DND-41 (cell line): Measurements from ENCODE around the gene ENTR1.

Experiments used
- ATAC-seq: fragments of 200-7000 bp; cut with Tn5 transposase; 3 replicates; pipeline ENCODE4 v1.9.1; 2021; ENCODE audit warnings: low read depth; ENCODE audit not compliant: insufficient read depth
- DNase-seq: peaks from one replicate; pipeline ENCODE4 v3.0.0-alpha.2; 2020
- H2AFZ ChIP-seq: 2 replicates; pipeline ENCODE4 v1.6.0; 2012; ENCODE audit warnings: low read depth, low read length
- H3K27ac ChIP-seq: 2 replicates; pipeline ENCODE4 v1.5.1; 2012; ENCODE audit warnings: low read length, inconsistent platforms
- H3K27me3 ChIP-seq: fragments of 200-600 bp; sonication (generic); 2 replicates; pipeline ENCODE4 v1.6.0; 2012; ENCODE audit warnings: low read length, mild to moderate bottlenecking, inconsistent platforms; ENCODE audit not compliant: insufficient read depth, poor library complexity
- H3K36me3 ChIP-seq: 2 replicates; pipeline ENCODE4 v1.5.1; 2012; ENCODE audit warnings: low read length, inconsistent platforms; ENCODE audit not compliant: insufficient read depth
- H3K4me1 ChIP-seq: 2 replicates; pipeline ENCODE4 v1.5.1; 2012; ENCODE audit warnings: mild to moderate bottlenecking, low read length; ENCODE audit not compliant: insufficient read depth
- H3K4me2 ChIP-seq: 2 replicates; pipeline ENCODE4 v1.6.0; 2012; ENCODE audit warnings: mild to moderate bottlenecking, moderate library complexity, low read length, inconsistent platforms; ENCODE audit not compliant: insufficient read depth
- H3K4me3 ChIP-seq, 2 experiments: fragments of 200-600 bp in 1 of 2; shearing (Covaris generic) in 1 of 2; 2 replicates each; pipeline ENCODE4 v1.5.1; 2012 to 2016; ENCODE audit warnings: inconsistent platforms in 2 of 2, low read length in 2 of 2, mild to moderate bottlenecking in 2 of 2, low read depth in 1 of 2, moderate library complexity in 1 of 2
- H3K79me2 ChIP-seq: 2 replicates; pipeline ENCODE4 v1.6.0; 2012; ENCODE audit warnings: low read length, inconsistent platforms; ENCODE audit not compliant: insufficient read depth
- H3K9ac ChIP-seq: 2 replicates; pipeline ENCODE4 v1.6.0; 2012; ENCODE audit warnings: low read depth, mild to moderate bottlenecking, inconsistent platforms, low read length, moderate library complexity
- H3K9me3 ChIP-seq: 2 replicates; pipeline ENCODE4 v1.5.1; 2012; ENCODE audit warnings: low read length, moderate library complexity, mild to moderate bottlenecking, inconsistent platforms; ENCODE audit not compliant: insufficient read depth, severe bottlenecking
- H4K20me1 ChIP-seq: 2 replicates; pipeline ENCODE4 v1.6.0; 2012; ENCODE audit warnings: low read length; ENCODE audit not compliant: insufficient read depth
- CTCF ChIP-seq: IDR thresholded peaks from 2 replicates; pipeline ENCODE4 v1.5.1; 2012; ENCODE audit warnings: borderline replicate concordance, low read length, moderate library complexity, mild to moderate bottlenecking; ENCODE audit not compliant: poor library complexity, severe bottlenecking; ENCODE audit errors: extremely low read depth
- EZH2 ChIP-seq: IDR thresholded peaks from 3 replicates; pipeline ENCODE4 v1.6.1; 2012; ENCODE audit warnings: borderline replicate concordance, low read depth, mild to moderate bottlenecking, moderate library complexity, low read length, inconsistent platforms; ENCODE audit not compliant: severe bottlenecking

ENTR1 gene

GRCh38 chr9:136399176-136400037 is 11.0 kb downstream of the ENTR1 start:
- Histone ChIP-seq H3K79me2 (peaks cover 26% of the 10 kb centered on the region), H3K4me3 (peak overlapping the region; percentile 77 to 94), H3K36me3 (peaks cover 64% of the 10 kb centered on the region), H3K4me1 (peaks cover 27% of the 10 kb centered on the region), H3K4me2 (peak overlapping the region; percentile 96), H4K20me1 (peaks cover 17% of the 10 kb centered on the region), H3K9ac (peak overlapping the region; percentile 79), H3K27me3 (no peaks in the 10 kb centered on the region), H3K27ac (peak overlapping the region; percentile 3), H3K9me3 (no peaks in the 10 kb centered on the region), H2AFZ (peak overlapping the region; percentile 81)
- ATAC-seq (peak; percentile 8; the same call in 1 of the 3 replicates), DNase-seq (no peak)
- TF ChIP-seq CTCF (no peak), EZH2 (no peak)

- DNase-seq = no peak
- peak overlapping the region in 1 of 2 experiments; percentile 77; a peak in 2 of 4 replicates for H3K4me3 ChIP-seq
- H3K36me3 ChIP-seq = peaks cover 65% of the 10 kb centered on the region
- no peak overlapping the region for H2AFZ ChIP-seq
- peaks cover 26% of the 10 kb centered on the region for H3K79me2 ChIP-seq
- H3K9ac ChIP-seq = peak overlapping the region; percentile 79; the same call in 1 of the 2 replicates
- H3K27ac ChIP-seq = no peak overlapping the region
- peaks cover 17% of the 10 kb centered on the region for H4K20me1 ChIP-seq
- TF ChIP-seq EZH2 = no peak
- no peak for TF ChIP-seq CTCF
- H3K27me3 ChIP-seq = no peaks in the 10 kb centered on the region
- H3K4me1 ChIP-seq = peaks cover 27% of the 10 kb centered on the region
- no peak for ATAC-seq
- H3K4me2 ChIP-seq = peak overlapping the region; percentile 96
- no peaks in the 10 kb centered on the region for H3K9me3 ChIP-seq
Measured at GRCh38 chr9:136398286-136398685, 12.1 kb downstream of the ENTR1 start.

GRCh38 chr9:136397643-136398042 is 12.8 kb downstream of the ENTR1 start:
- DNase-seq (no peak), ATAC-seq (no peak)
- Histone ChIP-seq H3K79me2 (peaks cover 26% of the 10 kb centered on the region), H3K27me3 (no peaks in the 10 kb centered on the region), H3K4me1 (peaks cover 27% of the 10 kb centered on the region), H3K9ac (no peak overlapping the region), H3K4me3 (no peak overlapping the region), H2AFZ (no peak overlapping the region), H3K36me3 (peaks cover 71% of the 10 kb centered on the region), H3K4me2 (no peak overlapping the region), H4K20me1 (peaks cover 17% of the 10 kb centered on the region), H3K9me3 (no peaks in the 10 kb centered on the region), H3K27ac (no peak overlapping the region)
- TF ChIP-seq EZH2 = no peak
- TF ChIP-seq CTCF = no peak
